ENCODE results near the gene AGA.

Gene AGA

GRCh38 chr4:177391953-177392352, 50.3 kb downstream of the AGA start:
- no peak overlapping the region for H3K9ac ChIP-seq (ENCODE audit: insufficient read length)
- no peaks in the 10 kb centered on the region for H3K36me3 ChIP-seq (ENCODE audit: insufficient read depth, low read length)
- no peaks in the 10 kb centered on the region for H3K9me3 ChIP-seq (ENCODE audit: low read depth, low read length)
- TF ChIP-seq EZH2 (IDR thresholded peaks at IDR 0.05) (no peak), FOXP2 (optimal IDR thresholded peaks at IDR 0.05; ENCODE audit: control extremely low read depth, extremely low read length, insufficient read depth) (no peak), POLR2AphosphoS5 (IDR thresholded peaks at IDR 0.05; ENCODE audit: borderline replicate concordance, low read depth, low read length) (no peak)
- no peak overlapping the region for H3K27ac ChIP-seq
- DNase-seq (ENCODE audit: low read depth, low spot score), result no peak
- no peak overlapping the region for H3K4me3 ChIP-seq

- Histone ChIP-seq H3K36me3 (ENCODE audit: insufficient read depth, low read length) (no peaks in the 10 kb centered on the region), H3K4me3 (no peak overlapping the region), H3K9me3 (ENCODE audit: low read depth, low read length) (no peaks in the 10 kb centered on the region), H3K27ac (no peak overlapping the region), H3K9ac (ENCODE audit: insufficient read length) (no peak overlapping the region)
- no peak for DNase-seq (ENCODE audit: low read depth, low spot score)
- TF ChIP-seq FOXP2 (optimal IDR thresholded peaks at IDR 0.05; ENCODE audit: control extremely low read depth, extremely low read length, insufficient read depth) (no peak), EZH2 (IDR thresholded peaks at IDR 0.05) (no peak), POLR2AphosphoS5 (IDR thresholded peaks at IDR 0.05; ENCODE audit: borderline replicate concordance, low read depth, low read length) (no peak)
These were observed 51.0 kb downstream of the AGA start for GRCh38 chr4:177391287-177391686.

DNA sequence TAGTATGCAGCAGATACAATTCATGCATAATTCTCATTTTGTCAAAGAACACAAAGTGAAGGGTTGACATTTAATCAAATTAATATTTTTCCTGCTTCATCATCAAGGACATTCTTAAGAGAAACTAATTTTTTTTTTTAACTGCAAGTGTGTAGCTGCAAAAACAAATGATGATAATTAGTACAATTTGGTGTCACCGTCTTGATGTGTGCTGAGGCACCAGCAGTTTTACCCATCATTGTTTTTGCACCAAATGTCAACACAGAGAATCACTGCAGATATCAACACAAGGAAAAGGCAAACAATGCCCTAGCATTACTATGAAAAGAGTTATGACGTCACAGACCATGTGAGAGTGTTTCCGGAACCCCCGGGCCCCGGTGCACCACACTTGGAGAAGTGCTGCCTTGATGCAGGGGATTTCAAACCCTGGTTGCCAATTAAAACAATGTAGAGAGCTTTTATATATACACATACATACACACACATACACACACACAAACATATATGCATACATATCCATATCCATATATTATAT, 55.9 kb downstream of the AGA start:
- H3K36me3 ChIP-seq (ENCODE audit: insufficient read depth, low read length), result no peaks in the 10 kb centered on the region
- no peak overlapping the region for H3K9ac ChIP-seq (ENCODE audit: insufficient read length)
- H3K27ac ChIP-seq, result no peak overlapping the region
- no peak for DNase-seq (ENCODE audit: low read depth, low spot score)
- no peaks in the 10 kb centered on the region for H3K9me3 ChIP-seq (ENCODE audit: low read depth, low read length)
- H3K4me3 ChIP-seq, result no peak overlapping the region
- no peak for TF ChIP-seq FOXP2 (optimal IDR thresholded peaks at IDR 0.05; ENCODE audit: control extremely low read depth, extremely low read length, insufficient read depth)
- no peak for TF ChIP-seq EZH2 (IDR thresholded peaks at IDR 0.05)
- no peak for TF ChIP-seq POLR2AphosphoS5 (IDR thresholded peaks at IDR 0.05; ENCODE audit: borderline replicate concordance, low read depth, low read length)

- Histone ChIP-seq H3K4me3 (no peak overlapping the region), H3K27ac (no peak overlapping the region), H3K9me3 (ENCODE audit: low read depth, low read length) (no peaks in the 10 kb centered on the region), H3K36me3 (ENCODE audit: insufficient read depth, low read length) (no peaks in the 10 kb centered on the region), H3K9ac (ENCODE audit: insufficient read length) (no peak overlapping the region)
- no peak for DNase-seq (ENCODE audit: low read depth, low spot score)
- TF ChIP-seq POLR2AphosphoS5 (IDR thresholded peaks at IDR 0.05; ENCODE audit: borderline replicate concordance, low read depth, low read length) (no peak), EZH2 (IDR thresholded peaks at IDR 0.05) (no peak), FOXP2 (optimal IDR thresholded peaks at IDR 0.05; ENCODE audit: control extremely low read depth, extremely low read length, insufficient read depth) (no peak)
These were observed 56.5 kb downstream of the AGA start for GRCh38 chr4:177385576-177386277.

DNA sequence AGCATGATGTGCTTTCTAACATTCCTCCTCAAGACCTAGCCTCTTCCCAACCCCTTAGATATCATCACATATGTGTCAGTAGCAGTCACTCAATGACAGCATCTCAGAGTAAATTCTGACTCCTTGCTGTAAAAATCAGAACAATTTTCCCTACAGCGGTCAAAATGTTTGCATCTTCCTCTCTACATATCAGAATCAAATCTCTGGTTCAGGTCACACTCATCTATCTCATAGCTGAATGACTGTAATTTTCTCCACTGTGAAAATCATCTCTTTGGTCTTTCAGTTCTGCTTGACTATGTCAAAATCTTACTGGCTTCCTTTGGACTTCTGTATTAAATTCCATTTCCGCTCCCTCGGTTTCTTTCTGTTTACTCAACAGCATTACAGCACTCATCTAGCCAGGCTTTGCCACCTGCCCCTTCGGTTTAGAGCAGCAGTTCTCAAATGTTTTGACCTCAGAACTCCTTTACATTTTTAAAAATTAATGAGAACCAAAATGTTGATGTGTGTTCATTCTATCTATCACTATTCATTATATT, 57.3 kb downstream of the AGA start:
- no peaks in the 10 kb centered on the region for H3K9me3 ChIP-seq (ENCODE audit: low read depth, low read length)
- DNase-seq (ENCODE audit: low read depth, low spot score), result no peak
- H3K9ac ChIP-seq (ENCODE audit: insufficient read length), result no peak overlapping the region
- no peak for TF ChIP-seq EZH2 (IDR thresholded peaks at IDR 0.05)
- no peak for TF ChIP-seq FOXP2 (optimal IDR thresholded peaks at IDR 0.05; ENCODE audit: control extremely low read depth, extremely low read length, insufficient read depth)
- no peak for TF ChIP-seq POLR2AphosphoS5 (IDR thresholded peaks at IDR 0.05; ENCODE audit: borderline replicate concordance, low read depth, low read length)
- no peaks in the 10 kb centered on the region for H3K36me3 ChIP-seq (ENCODE audit: insufficient read depth, low read length)
- no peak overlapping the region for H3K4me3 ChIP-seq
- H3K27ac ChIP-seq, result no peak overlapping the region

DNA sequence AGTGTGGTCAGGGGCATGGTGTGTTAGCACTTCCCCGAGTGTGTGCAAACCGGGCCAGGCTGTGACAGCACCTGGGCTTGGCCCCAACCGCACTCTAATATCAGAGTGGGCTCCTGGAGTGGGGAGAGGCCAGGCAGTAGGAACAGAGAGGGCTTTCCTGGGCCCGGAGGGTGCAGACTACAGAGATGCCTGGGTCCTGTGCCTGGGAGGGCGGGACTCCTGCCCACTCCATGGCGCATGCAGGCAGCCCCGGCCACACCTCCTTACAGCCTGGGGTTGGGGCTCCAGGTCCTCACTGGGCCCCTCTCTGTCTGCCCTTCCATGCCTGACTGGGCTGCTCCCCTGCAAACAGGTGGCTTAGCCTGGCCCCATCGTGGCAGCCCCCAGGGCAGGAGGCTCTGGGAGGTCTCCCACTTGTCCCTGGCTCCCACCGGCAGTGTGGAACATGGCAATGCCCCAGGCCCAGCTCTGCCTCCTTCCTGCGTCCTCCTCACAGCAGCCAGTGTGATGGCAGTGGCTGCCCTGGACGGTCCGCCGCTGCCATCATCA, 60.4 kb downstream of the AGA start:
- no peak overlapping the region for H3K4me3 ChIP-seq
- no peaks in the 10 kb centered on the region for H3K9me3 ChIP-seq (ENCODE audit: low read depth, low read length)
- TF ChIP-seq EZH2 (IDR thresholded peaks at IDR 0.05), result no peak
- TF ChIP-seq FOXP2 (optimal IDR thresholded peaks at IDR 0.05; ENCODE audit: control extremely low read depth, extremely low read length, insufficient read depth), result no peak
- no peak for TF ChIP-seq POLR2AphosphoS5 (IDR thresholded peaks at IDR 0.05; ENCODE audit: borderline replicate concordance, low read depth, low read length)
- no peak overlapping the region for H3K27ac ChIP-seq
- H3K9ac ChIP-seq (ENCODE audit: insufficient read length), result no peak overlapping the region
- DNase-seq (ENCODE audit: low read depth, low spot score), result no peak
- no peaks in the 10 kb centered on the region for H3K36me3 ChIP-seq (ENCODE audit: insufficient read depth, low read length)
